GM18507 (cell line): ENCODE data around the gene CSH2.
"Not testable (repeated sequence)": the region's sequence is repeated elsewhere in the genome, so short reads cannot be mapped to it uniquely, and the experiment has no call there.

ENCODE experiments used
- DNase-seq: peaks from one replicate; pipeline ENCODE4 v3.0.0; 2011; ENCODE audit warnings: low read depth; ENCODE audit not compliant: insufficient read length; ENCODE audit errors: extremely low spot score
- FAIRE-seq: peaks from 2 replicates; lab custom pipeline; 2011; peaks lifted over from hg19 to GRCh38; lab: Jason Lieb, UNC

Gene CSH2

DNA sequence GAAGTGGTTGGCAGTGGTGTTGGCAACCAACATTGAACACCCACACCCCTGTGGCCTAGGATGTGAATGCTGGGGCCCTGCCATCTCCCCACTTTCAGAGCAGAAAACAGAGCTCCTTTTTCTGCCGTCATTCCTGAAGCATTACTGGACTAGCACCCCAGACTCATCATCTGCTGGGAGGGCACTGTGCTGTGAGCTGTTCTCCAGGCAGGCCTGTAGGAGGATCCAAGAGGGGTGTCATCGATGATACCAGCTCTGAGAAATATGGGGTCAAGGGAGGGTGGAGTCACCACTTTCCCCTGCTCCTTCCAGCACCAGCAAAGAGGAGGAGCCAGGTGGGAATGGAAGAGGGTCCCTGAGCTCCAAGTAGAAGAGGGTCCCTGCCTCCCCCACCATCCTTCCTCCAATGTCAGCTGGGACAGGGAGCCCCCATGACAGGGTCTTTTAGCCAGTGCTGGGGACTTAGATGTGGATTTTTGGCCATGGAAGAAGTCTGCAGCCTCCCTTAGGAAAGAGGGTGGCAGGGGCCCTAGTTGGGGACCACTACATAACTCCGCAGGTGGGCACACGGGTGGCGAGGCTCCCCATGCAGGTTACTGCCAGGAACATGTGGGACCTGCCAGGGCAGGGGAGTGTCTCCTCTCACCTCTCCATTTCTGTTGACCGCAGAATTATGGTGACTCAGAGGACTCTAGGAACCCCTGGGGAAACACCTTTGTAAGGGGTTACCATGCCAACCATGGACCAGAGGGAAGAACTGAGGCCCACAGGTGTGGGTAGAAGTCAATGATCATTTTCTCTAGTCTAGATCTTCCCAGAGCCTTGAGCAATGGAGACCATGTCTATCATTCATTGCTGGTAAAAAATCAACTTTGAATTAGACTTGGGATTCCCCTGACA, 25.7 kb upstream of the CSH2 start:
- not testable (repeated sequence) for DNase-seq, FAIRE-seq

DNA sequence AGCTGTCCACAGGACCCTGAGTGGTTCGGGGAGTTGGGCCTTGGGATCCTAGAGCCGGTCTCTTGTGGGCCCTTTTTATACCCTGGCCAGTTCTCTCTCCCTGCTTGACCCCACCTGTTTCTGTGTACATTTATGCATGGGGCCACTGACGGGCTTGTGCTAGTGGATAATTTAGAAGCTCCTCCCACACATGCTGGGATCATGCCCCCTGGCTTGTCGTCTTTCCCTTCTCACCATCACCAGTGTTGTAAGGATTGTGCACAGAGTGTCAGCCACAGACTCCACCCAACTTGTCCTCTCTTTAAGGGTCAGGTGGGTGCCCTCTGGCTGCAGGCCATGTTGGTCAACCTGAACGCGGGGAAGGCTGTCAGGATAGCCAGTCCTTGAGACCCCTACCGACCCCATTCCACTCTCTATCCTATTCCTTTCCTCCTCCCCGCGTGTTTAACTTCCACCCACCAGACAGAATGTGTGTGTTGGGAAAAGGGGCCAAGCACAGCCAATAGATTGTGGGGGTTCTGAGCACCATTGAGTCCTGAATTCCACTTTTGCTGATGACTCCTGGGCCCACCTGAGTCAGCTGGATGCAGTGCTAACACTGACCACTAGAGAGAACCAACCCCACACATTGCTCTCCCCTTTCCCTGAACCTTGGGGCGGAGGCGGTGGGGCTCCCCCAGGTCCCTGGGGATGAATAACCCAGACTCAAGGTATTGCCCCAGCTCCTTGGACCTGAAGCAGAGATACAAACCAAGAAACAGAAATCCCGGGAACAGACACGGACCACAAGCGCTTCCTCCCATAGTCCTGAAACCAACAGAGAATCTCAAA, 23.3 kb upstream of the CSH2 start, which contains the start of gene CSH1:
CSH1 (minus strand) TSS at position 51 of the 831 bp plus-strand sequence. CDS start 63 bp downstream, outside the sequence.
- FAIRE-seq, DNase-seq: not testable (repeated sequence)

DNA sequence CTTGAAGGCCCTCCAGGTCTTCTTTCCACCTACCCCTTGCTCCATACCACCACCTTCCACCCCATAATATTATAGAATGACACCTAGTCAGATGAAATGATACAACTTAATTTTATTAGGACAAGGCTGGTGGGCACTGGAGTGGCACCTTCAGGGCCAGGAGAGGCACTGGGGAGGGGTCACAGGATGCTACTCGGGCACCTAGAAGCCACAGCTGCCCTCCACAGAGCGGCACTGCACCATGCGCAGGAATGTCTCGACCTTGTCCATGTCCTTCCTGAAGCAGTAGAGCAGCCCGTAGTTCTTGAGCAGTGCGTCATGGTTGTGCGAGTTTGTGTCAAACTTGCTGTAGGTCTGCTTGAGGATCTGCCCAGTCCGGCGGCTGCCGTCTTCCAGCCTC, 21.3 kb upstream of the CSH2 start:
- FAIRE-seq, DNase-seq: not testable (repeated sequence)

DNA sequence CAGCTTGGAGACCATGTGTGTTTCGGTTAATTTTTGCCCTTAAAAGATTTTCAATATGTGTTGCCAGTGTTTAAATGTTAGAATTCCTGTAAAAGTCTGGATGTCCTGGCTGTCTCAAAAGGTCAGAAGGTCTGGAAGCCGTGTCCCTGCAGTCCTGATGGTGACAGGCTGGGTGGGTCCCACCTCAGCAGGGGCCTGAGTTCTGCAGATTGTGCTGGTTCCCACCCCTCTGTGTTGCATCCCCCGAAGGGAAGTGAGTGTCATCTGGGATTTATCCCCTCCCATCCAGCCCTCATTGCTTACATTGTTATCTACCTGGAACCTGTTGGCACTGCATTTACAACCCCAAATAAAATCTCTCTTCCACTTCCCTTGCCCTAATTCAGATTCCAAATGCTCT, 20.5 kb upstream of the CSH2 start:
- not testable (repeated sequence) for DNase-seq, FAIRE-seq

DNA sequence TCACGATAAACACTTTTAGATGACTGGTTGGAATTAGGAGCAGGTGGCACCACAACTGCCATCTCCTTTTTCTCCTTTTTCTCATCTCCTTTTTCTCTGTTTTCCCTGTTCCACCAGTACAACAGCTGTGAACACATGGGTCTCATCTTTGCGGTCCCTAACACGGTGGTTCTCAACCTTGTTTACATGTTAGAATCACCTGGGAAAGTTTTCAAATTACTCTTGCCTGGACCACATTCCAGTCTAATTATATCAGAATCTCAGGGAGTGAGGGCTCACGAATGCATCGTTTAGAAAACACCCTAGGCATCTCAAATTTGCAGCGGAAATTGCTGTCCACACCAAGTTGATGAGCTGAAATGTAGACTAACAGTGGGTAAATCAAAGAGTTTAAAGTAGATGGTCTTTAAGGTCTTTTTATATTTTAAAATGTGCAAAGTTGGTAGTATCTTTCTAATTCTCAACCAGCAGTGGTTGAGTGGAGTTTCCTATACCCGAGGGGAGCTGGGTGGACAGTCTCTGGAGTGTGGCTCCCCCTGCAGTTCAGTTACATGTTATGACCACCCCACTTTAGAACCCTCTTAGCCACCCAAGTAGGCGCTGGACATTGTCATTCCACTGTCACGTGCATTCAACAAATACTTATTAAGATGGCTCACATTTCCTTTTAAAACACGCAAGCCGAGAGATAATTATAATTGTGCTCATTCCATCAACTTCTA, 19.0 kb upstream of the CSH2 start:
- not testable (repeated sequence) for FAIRE-seq, DNase-seq

DNA sequence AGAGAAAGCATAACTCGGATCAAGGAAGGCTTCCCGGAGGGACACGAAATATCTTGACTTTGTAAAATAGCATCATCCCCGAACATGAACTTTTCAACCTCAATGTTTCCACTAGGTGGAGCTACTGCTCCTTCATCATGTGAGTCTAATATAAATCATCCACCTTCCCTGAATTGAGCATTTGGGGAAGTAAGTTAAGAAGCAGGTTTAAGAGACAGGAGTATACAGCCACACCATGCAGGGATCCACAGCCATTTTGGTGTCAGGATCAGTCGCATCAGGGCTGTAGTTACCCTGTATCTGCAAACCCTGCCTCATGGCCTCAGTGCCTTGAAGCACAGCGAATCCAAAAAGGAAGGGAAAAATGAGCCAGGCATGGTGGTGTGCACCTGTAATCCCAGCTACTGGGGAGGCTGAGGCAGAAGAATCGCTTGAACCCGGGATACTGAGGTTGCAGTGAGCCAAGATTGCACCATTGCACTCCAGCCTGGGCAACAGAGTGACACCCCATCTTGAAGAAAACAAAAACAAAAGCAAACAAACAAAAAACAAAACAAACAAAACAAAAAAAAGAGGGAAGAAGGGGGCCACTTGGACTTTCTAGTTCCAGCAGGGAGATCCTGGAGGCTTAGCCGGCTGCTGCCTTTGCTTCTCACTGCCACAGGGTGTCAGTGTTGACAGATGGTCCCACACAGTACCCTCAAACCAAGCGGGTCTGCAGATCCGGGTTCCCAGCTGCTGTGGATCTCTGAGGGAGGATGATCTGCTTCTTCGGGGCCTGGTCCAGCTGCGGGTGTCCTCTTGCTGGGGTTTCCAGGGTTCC, 15.8 kb upstream of the CSH2 start:
- FAIRE-seq, result peak; percentile 21
- DNase-seq, result not testable (repeated sequence)

DNA sequence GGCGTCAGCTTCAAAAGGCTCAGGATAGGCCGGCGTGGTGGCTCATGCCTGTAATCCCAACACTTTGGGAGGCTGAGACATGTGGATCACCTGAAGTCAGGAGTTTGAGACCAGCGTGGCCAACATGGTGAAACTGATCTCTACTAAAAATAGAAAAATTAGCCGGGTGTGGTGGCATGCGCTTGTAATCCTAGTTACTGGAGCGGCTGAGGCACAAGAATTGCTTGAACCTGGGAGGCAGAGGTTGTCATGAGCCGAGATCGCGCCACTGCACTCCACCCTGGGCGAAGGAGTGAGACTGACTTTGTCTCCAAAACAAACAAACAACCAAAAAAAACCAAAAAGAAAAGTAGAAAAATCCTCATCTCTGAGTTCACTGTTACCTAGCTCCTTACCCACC, 11.6 kb upstream of the CSH2 start:
- not testable (repeated sequence) for DNase-seq, FAIRE-seq

DNA sequence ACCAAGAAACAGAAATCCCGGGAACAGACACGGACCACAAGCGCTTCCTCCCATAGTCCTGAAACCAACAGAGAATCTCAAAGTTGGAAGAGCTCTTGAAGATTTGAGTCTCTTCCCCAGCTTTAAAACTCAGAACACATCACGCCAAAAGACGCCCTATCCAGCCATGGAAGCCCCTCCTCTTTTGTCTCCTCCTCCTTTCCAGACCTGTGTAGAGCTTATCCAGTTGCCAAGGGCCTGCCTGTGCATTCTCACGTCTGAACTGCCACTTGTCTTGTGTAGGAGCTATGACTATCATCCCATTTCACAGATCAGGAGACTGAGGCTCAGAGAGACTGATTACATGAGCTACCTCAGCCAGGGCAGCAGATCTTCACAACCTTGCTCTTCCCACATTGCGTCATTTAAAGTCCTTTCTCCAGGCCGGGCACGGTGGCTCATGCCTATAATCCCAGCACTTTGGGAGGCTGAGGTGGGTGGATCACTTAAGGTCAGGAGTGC, 9.2 kb upstream of the CSH2 start:
- not testable (repeated sequence) for DNase-seq, FAIRE-seq

DNA sequence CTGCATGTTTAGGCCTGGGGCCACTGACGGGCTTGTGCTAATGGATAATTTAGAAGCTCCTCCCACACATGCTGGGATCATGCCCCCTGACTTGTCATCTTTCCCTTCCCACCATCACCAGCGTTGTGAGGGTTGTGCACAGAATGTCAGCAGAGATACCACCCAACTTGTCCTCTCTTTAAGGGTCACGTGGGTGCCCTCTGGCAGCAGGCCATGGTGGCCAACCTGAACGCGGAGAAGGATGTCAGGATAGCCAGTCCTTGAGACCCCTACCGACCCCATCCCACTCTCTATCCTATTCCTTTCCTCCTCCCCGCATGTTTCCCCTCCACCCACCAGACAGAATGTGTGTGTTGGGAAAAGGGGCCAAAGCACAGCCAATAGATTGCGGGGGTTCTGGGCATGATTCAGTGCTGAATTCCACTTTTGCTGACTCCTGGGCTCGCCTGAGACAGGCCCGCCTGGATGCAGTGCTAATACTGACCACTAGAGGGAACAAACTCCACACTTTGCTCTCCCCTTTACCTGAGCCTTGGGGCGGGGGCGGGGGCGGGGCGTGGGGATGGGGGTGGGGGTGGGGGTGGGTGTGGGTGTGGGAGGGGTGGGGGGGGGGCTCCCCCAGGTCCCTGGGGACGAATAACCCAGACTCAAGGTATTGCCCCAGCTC, 8.6 kb upstream of the CSH2 start, which contains the start of gene GH2:
GH2 (minus strand) TSS at position 10 of the 667 bp plus-strand sequence. CDS start 143 bp downstream, outside the sequence.
- DNase-seq, result peak; percentile 45
- no peak for FAIRE-seq

DNA sequence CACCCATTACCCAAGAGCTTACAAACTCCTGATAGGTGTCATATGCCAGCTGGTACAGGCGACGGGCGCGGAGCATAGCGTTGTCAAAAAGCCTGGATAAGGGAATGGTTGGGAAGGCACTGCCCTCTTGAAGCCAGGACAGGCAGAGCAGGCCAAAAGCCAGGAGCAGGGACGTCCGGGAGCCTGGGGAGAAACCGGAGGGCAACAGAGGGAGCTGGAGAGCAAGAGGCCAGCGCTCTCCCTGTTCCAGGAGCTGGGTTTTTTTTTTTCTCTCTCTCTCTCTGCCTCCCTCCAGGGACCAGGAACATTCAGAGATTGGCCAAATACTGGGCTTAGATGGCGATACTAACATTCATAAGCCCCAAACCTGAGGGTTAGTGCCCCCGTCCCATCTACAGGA, 7.9 kb upstream of the CSH2 start:
- not testable (repeated sequence) for DNase-seq

DNA sequence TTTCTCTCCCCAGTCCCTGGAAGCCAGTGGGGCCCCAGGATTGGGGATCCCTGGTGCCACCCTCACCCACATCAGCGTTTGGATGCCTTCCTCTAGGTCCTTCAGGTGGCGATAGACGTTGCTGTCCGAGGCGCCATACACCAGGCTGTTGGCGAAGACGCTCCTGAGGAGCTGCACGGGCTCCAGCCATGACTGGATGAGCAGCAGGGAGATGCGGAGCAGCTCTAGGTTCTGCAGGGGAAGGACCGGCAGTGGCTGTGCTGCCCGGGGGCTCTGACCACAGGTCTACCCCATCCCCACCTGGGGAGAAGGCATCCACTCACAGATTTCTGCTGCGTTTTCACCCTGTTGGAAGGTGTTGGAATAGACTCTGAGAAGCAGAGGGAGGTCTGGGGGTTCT, 7.2 kb upstream of the CSH2 start:
- DNase-seq, result no peak
- FAIRE-seq, result no peak

More for the DNA sequence above, 7.9 kb upstream of the CSH2 start:
- not testable (repeated sequence) for FAIRE-seq

DNA sequence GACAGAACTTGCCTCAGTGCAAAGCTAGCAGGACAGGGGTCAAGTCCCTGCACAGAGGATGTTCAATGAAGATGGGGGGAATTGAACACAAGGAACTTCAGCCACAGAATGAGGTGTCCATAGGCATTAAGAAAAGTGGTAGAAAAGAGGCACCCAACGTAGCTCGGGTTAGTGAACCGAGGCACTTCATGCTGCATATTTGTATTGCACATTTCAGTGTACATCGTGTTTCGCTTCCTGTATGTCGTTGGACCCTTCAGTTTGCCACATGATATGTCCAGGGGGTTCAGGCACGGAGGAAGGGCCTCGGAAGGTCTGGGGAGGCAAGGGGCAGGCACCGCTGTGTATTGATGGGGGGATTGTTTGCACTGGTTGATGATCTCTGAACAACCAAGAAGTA, 4.9 kb upstream of the CSH2 start:
- FAIRE-seq, DNase-seq: not testable (repeated sequence)

DNA sequence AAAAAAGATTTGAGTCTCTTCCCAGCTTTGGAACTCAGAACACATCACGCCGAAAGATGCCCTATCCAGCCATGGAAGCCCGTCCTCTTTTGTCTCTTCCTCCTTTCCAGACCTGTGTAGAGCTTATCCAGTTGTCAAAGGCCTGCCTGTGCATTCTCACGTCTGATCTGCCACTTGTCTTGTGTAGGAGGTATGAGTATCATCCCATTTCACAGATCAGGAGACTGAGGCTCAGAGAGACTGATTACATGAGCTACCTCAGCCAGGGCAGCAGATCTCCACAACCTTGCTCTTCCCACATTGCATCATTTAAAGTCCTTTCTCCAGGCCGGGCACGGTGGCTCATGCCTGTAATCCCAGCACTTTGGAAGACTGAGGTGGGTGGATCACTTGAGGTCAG, 1.2 kb upstream of the CSH2 start:
- not testable (repeated sequence) for FAIRE-seq

DNA sequence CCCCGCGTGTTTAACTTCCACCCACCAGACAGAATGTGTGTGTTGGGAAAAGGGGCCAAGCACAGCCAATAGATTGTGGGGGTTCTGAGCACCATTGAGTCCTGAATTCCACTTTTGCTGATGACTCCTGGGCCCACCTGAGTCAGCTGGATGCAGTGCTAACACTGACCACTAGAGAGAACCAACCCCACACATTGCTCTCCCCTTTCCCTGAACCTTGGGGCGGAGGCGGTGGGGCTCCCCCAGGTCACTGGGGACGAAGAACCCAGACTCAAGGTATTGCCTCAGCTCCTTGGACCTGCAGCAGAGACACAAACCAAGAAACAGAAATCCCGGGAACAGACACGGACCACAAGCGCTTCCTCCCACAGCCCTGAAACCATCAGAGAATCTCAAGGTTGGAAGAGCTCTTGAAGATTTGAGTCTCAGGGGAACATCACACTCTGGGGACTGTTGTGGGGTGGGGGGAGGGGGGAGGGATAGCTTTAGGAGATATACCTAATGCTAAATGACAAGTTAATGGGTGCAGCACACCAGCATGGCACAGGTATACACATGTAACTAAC, 667 bp upstream of the CSH2 start:
- FAIRE-seq, DNase-seq: not testable (repeated sequence)

More for the DNA sequence above, 1.2 kb upstream of the CSH2 start:
- DNase-seq, result not testable (repeated sequence)

DNA sequence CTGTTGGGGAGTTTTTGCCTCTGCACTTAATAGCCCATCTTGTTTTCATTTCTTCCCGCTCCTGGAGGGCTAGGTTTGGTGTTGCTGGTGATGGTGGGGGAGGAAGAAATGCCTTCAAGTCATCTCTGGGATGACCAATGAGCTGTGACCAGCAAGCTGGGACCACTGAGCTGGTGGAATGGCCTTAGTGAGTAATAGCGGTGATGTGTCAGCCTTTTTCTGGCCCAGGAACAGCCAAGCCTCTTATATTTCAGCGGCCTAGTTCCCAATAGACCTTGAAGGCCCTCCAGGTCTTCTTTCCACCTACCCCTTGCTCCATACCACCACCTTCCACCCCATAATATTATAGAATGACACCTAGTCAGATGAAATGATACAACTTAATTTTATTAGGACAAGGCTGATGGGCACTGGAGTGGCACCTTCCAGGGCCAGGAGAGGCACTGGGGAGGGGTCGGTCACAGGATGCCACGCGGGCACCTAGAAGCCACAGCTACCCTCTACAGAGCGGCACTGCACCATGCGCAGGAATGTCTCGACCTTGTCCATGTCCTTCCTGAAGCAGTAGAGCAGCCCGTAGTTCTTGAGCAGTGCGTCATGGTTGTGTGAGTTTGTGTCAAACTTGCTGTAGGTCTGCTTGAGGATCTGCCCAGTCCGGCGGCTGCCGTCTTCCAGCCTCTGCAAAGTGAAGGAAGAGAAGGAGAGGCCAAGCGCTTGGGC, 1.7 kb downstream of the CSH2 start:
- FAIRE-seq, DNase-seq: not testable (repeated sequence)

DNA sequence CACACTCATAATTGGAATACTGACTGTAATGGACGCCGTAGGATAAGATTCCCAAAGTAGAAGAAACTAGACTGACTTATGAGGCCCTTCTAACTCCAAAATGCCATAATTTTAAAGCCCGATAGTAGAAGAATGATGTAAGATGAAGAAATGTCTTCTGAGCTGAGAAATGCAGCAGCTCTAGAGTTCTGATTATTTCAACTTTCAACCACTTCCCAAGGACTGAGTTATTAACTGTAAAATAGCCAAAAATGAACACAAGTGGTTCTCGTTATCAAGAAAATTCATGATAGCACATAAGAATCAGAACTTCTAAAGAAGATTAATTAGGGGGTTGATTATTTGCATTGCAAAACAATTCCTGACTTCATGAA, 3.2 kb downstream of the CSH2 start:
- DNase-seq, result not testable (repeated sequence)

More for the DNA sequence above, 3.2 kb downstream of the CSH2 start:
- FAIRE-seq, result not testable (repeated sequence)
